GM10266 (cell line): Measurements from ENCODE around the gene HNRNPDL.
"Not testable (repeated sequence)": the region's sequence is repeated elsewhere in the genome, so short reads cannot be mapped to it uniquely, and the experiment has no call there.

ENCODE experiments used
- DNase-seq: peaks from one replicate; pipeline ENCODE4 v3.0.0; 2012; ENCODE audit errors: extremely low spot score
- TF ChIP-seq, protein P1 (sequence below): IDR thresholded peaks from 2 replicates; pipeline ENCODE4 v1.5.1; 2012; ENCODE audit warnings: mild to moderate bottlenecking, low read depth; ENCODE audit not compliant: control insufficient read depth, insufficient read depth; ENCODE audit errors: missing control alignments

The HNRNPDL gene

DNA sequence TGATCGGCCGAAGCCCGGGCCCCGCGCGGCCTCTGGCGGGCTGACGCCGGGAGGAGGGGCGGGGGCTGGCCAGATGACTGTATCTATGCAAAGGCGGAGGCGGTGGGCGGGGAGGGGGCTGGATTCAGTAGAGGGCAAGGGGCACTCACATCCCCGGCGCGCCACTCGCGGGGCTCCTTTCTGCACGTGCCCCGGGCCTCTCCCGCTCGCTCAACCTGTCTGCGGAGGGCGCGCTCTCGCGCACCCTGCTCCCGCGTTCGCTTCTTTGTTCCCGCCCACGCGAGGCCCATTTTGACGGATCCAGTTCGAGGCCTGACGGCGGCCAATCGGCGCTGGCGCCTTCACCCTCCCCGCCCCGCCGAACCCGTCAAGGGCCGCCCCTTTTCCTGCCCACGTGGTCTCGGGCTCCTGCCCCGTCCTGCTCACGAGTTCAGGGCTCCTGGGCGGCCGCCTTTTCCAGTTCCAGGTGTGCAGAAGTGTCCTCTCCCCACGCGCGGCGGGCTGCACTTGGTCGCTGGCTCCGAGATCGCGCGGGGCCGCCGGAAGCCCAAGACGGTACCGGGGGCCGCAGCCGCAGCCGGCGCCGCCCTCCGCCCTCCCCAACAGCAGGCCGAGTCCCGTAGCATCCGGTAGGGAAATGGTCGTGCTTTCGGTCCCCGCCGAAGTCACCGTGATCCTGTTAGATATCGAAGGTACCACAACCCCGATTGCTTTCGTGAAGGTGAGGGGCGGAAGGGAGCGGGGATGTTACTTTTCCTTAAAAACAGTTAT is at the start of gene HNRNPDL, which contains the start of gene ENOPH1:
HNRNPDL (minus strand) TSS at position 270 of the 771 bp plus-strand sequence. CDS start 772 bp downstream, outside the sequence.
ENOPH1 (plus strand) TSS at position 398 of the 771 bp plus-strand sequence; CDS start at position 638, 240 bp downstream.
- DNase-seq, result peak; percentile 96
- TF ChIP-seq, protein P1, sequence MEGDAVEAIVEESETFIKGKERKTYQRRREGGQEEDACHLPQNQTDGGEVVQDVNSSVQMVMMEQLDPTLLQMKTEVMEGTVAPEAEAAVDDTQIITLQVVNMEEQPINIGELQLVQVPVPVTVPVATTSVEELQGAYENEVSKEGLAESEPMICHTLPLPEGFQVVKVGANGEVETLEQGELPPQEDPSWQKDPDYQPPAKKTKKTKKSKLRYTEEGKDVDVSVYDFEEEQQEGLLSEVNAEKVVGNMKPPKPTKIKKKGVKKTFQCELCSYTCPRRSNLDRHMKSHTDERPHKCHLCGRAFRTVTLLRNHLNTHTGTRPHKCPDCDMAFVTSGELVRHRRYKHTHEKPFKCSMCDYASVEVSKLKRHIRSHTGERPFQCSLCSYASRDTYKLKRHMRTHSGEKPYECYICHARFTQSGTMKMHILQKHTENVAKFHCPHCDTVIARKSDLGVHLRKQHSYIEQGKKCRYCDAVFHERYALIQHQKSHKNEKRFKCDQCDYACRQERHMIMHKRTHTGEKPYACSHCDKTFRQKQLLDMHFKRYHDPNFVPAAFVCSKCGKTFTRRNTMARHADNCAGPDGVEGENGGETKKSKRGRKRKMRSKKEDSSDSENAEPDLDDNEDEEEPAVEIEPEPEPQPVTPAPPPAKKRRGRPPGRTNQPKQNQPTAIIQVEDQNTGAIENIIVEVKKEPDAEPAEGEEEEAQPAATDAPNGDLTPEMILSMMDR, result peak; percentile 17

DNA sequence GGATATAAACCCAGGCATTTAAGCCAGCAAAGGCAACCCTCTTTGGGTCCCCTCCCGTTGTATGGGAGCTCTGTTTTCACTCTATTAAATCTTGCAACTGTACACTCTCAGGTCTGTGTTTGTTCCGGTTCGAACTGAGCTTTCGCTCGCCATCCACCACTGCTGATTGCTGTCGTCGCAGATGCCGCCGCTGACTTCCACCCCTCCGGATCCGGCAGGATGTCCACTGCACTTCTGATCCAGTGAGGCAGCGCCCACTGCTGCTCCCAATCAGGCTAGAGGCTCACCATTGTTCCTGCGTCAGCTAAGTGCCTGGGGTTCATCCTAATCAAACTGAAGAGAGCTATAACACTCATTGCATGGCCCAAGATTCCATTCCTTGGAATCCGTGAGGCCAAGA is 49.3 kb upstream of the HNRNPDL start:
- TF ChIP-seq, protein P1, result no peak
- DNase-seq, result no peak

DNA sequence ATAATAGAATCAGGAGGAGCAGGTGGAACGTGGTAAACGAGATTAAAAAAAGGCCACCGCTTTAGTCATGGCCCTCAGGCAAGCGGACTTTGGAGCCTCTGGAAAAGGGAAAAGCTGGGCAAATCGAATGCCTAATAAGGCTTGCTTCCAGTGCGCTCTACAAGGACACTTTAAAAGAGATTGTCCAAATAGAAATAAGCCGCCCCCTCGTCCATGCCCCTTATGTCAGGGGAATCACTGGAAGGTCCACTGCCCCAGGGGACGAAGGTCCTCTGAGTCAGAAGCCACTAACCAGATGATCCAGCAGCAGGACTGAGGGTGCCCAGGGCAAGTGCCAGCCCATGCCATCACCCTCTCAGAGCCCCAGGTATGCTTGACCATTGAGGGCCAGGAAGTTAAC is 47.2 kb upstream of the HNRNPDL start:
- not testable (repeated sequence) for DNase-seq

DNA sequence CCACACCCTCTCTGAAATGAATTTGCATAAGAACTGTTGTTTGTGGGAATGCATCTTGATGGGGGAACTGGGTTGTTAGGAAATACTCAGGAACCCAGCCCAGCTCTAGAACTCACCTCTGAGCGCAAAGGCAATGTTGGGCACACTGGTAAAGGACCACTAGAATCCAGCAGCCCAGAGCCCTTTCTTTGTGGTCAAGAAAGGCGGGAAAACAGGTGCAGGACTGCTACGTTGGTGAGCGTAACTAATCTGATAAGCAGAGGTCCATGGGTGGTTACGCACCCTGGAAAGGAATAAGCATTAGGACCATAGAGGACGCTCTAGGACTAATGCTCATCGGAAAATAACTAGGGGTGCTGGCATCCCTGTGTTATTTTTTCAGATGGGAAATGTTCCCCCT is 45.7 kb upstream of the HNRNPDL start:
- not testable (repeated sequence) for DNase-seq

DNA sequence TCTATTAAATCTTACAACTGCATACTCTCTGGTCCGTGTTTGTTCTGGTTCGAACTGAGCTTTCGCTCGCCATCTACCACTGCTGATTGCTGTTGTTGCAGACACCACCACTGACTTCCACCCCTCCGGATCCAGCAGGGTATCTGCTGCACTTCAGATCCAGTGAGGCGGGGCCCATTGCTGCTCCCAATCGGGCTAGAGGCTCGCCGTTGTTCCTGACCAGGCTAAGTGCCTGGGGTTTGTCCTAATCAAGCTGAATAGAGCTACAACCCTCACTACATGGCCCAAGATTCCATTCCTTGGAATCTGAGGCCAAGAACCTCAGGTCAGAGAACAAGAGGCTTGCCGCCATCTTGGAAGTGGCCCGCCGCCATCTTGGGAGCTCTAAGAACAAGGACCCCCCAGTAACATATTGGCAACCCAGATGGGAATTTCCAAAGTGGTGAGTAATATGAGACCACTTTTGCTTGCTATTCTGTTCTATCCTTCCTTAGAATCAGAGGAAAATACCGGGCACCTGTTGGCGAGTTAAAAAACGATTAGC is 43.4 kb upstream of the HNRNPDL start:
- TF ChIP-seq, protein P1, result no peak
- no peak for DNase-seq

DNA sequence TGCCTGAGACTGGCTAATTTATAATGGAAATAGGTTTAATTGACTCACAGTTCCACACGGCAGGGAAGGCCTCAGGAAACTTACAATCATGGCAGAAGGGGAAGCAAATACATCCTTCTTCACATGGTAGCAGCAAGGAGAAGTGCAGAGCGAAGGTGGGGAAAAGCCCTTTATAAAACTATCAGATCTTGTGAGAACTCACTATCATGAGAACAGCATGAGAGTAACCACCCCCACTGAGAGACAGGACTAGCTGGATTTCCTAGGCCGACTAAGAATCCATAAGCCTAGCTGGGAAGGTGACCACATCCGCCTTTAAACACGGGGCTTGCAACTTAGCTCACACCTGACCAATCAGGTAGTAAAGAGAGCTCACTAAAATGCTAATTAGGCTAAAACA is 42.8 kb upstream of the HNRNPDL start:
- not testable (repeated sequence) for DNase-seq

DNA sequence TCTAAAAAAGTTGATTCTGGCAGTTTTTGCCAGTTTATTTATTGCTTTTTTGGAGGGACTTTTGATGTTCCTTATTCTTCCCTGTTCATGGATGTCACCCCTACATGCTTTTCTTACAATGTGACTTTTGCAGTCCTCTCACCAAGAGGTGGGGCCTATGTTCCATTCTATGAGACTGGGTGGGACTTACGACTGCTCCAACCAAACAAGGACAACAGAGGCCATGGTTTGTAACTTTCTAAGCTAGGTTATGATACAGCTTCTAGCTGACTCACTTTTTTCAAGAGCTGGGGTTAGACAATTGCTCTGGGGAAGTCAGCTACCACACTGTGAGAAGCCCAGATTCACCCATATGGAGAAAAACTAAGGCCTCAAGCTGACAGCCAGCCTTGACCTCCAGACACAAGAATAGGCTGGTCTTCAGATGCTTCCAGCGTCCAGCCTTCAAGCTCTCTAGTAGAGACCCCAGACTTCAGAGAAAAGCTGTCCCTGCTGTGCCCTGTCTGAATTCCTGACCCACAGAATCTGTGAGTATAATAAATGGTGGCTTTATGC is 39.6 kb upstream of the HNRNPDL start:
- TF ChIP-seq, protein P1, result no peak
- no peak for DNase-seq

DNA sequence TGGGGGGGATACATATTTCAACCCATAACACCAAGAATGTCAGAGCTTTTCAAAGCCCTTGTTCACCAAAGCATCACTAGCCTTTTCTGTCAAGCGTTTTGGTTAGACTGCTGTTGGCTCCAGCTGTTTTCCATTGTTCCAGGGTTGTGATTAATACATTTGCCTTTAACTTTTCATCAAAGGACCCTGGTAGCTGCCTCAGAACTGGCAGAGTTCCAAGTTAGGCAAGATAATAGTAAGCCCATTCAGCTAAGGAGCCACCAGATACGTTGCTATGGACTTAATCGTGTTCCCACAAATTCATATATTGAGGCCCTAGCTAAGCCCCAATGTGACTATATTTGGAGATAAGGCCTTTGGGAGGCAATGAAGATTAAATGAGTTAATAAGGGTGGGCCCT is 37.2 kb upstream of the HNRNPDL start:
- no peak for DNase-seq
- TF ChIP-seq, protein P1, result no peak
